Ishikawa (cell line): ENCODE data around the gene PKDREJ.

ENCODE experiments used
- CEBPB ChIP-seq: IDR thresholded peaks from 2 replicates; pipeline ENCODE4 v1.6.1; 2012
- CREB1 ChIP-seq: IDR thresholded peaks from 2 replicates; pipeline ENCODE4 v1.6.1; 2012; ENCODE audit warnings: low read depth
- EGR1 ChIP-seq: IDR thresholded peaks from 2 replicates; pipeline ENCODE4 v1.6.1; 2012
- EP300 ChIP-seq: IDR thresholded peaks from 2 replicates; pipeline ENCODE4 v1.6.1; 2012; ENCODE audit warnings: borderline replicate concordance
- FOXM1 ChIP-seq: IDR thresholded peaks from 2 replicates; pipeline ENCODE4 v1.6.1; 2012; ENCODE audit warnings: low read depth, borderline replicate concordance
- MAX ChIP-seq: IDR thresholded peaks from 2 replicates; pipeline ENCODE4 v1.6.1; 2012
- NFIC ChIP-seq: IDR thresholded peaks from 2 replicates; pipeline ENCODE4 v1.6.1; 2012
- RAD21 ChIP-seq: IDR thresholded peaks from 2 replicates; pipeline ENCODE4 v1.6.1; 2012; ENCODE audit warnings: low read depth
- REST ChIP-seq: IDR thresholded peaks from 2 replicates; pipeline ENCODE4 v1.6.1; 2012; ENCODE audit warnings: low read depth, mild to moderate bottlenecking
- TAF1 ChIP-seq: IDR thresholded peaks from 2 replicates; pipeline ENCODE4 v1.6.1; 2012; ENCODE audit warnings: low read depth, mild to moderate bottlenecking
- TCF12 ChIP-seq: IDR thresholded peaks from 2 replicates; pipeline ENCODE4 v1.6.1; 2012; ENCODE audit warnings: low read depth
- TEAD4 ChIP-seq: IDR thresholded peaks from 2 replicates; pipeline ENCODE4 v1.6.1; 2012
- USF1 ChIP-seq: IDR thresholded peaks from 2 replicates; pipeline ENCODE4 v1.6.1; 2012
- YY1 ChIP-seq: IDR thresholded peaks from 2 replicates; pipeline ENCODE4 v1.6.1; 2012; ENCODE audit warnings: low read depth
- ZBTB7A ChIP-seq: IDR thresholded peaks from 2 replicates; pipeline ENCODE4 v1.6.1; 2012; ENCODE audit warnings: low read depth

Gene PKDREJ

GRCh38 chr22:46250035-46250782 is 12.9 kb downstream of the PKDREJ start, which contains the start of gene CDPF1:
CDPF1 (minus strand) TSS chr22:46250293; CDS start chr22:46248284, 2,009 bp downstream.
- TF ChIP-seq CEBPB (no peak), CREB1 (no peak), FOXM1 (no peak), REST (no peak), TAF1 (peak; percentile 88), TCF12 (peak; percentile 48; the same call in 1 of the 2 replicates), EGR1 (no peak), MAX (peak; percentile 98), ZBTB7A (peak; percentile 59; the same call in 1 of the 2 replicates), YY1 (peak; percentile 55; the same call in 1 of the 2 replicates)

GRCh38 chr22:46247443-46247975 is 15.6 kb downstream of the PKDREJ start:
- TF ChIP-seq TEAD4 = no peak
- TF ChIP-seq USF1 = no peak
- no peak for TF ChIP-seq CEBPB
- TF ChIP-seq EP300 = no peak
- no peak for TF ChIP-seq NFIC

- TF ChIP-seq ZBTB7A (no peak), FOXM1 (no peak), YY1 (no peak), EP300 (no peak), USF1 (no peak)
Observed at GRCh38 chr22:46246178-46246577, 17.0 kb downstream of the PKDREJ start.

- TF ChIP-seq CREB1 (no peak), TCF12 (no peak), MAX (no peak), YY1 (no peak), CEBPB (no peak), REST (no peak), USF1 (no peak), FOXM1 (no peak), NFIC (no peak), TEAD4 (no peak), ZBTB7A (no peak), TAF1 (no peak), EP300 (no peak), RAD21 (no peak), EGR1 (no peak)
Observed at GRCh38 chr22:46245511-46245910, 17.6 kb downstream of the PKDREJ start.

- TF ChIP-seq TEAD4 (no peak), NFIC (no peak), RAD21 (no peak), ZBTB7A (no peak), TAF1 (no peak), FOXM1 (no peak), CEBPB (no peak), MAX (no peak), YY1 (no peak), TCF12 (no peak), REST (no peak), USF1 (no peak)
Observed at GRCh38 chr22:46244771-46245170, 18.4 kb downstream of the PKDREJ start.
